ENCODE measurements around the gene ATP1A3. TPM values are rescaled to one million over a fixed set of nuclear protein-coding genes. Genes with fewer than 3 reads are reported as not detected.

ATP1A3 gene
- total RNA-seq, 6 donors from 2014 or later, result under 0.01 to 0.51 (median 0.15) TPM; not detected in 2

- Histone ChIP-seq H3K4me3 (no peak overlapping the region), H3K27me3 (peaks cover 0 to 30% (median 12%) of the 10 kb centered on the region in 4 donors), H3K4me1 (peaks cover 6 to 24% (median 13%) of the 10 kb centered on the region in 4 donors), H3K36me3 (no peaks in the 10 kb centered on the region), H3K27ac (no peak overlapping the region), H3K9me3 (no peaks in the 10 kb centered on the region)
- ATAC-seq (ENCODE audit: low FRiP score in 2 of 2) (peak in 1 of 2 donors; percentile 17), DNase-seq (peak in 1 of 2 donors; percentile 69)
- WGBS, 2 donors, result 24 to 32% methylated on average over 18 to 26 of the region's 26 CpGs
- no peak for TF ChIP-seq POLR2AphosphoS5 (IDR thresholded peaks at IDR 0.05)
- no peak for TF ChIP-seq EP300 (IDR thresholded peaks at IDR 0.05)
- TF ChIP-seq POLR2A (IDR thresholded peaks at IDR 0.05), result no peak
Observed at GRCh38 chr19:41935760-41936415, 58.1 kb downstream of the ATP1A3 start.

GRCh38 chr19:41934849-41935374 lies 59.1 kb downstream of the ATP1A3 start:
- H3K4me3 ChIP-seq, result no peak overlapping the region
- H3K36me3 ChIP-seq, result no peaks in the 10 kb centered on the region
- ATAC-seq (ENCODE audit: low FRiP score in 2 of 2) (peak; percentile 67 to 80), DNase-seq (peak in 1 of 2 donors; percentile 66)
- H3K27me3 ChIP-seq, result peaks cover 0 to 27% (median 6%) of the 10 kb centered on the region in 4 donors
- WGBS, 2 donors, result 19 to 30% methylated on average over 7 of the region's 7 CpGs
- H3K27ac ChIP-seq, result no peak overlapping the region
- peaks cover 2 to 14% (median 3%) of the 10 kb centered on the region in 4 donors for H3K4me1 ChIP-seq
- no peaks in the 10 kb centered on the region for H3K9me3 ChIP-seq
- TF ChIP-seq POLR2AphosphoS5 (IDR thresholded peaks at IDR 0.05) (no peak), POLR2A (IDR thresholded peaks at IDR 0.05) (no peak), CTCF (IDR thresholded peaks at IDR 0.05) (peak; percentile 80 to 83 (median 82)), EP300 (IDR thresholded peaks at IDR 0.05) (no peak)

GRCh38 chr19:41933693-41934426 lies 60.2 kb downstream of the ATP1A3 start:
- no peak for ATAC-seq (ENCODE audit: low FRiP score in 2 of 2)
- 50 to 59% methylated on average over 5 to 7 of the region's 7 CpGs for WGBS, 2 donors
- H3K4me3 ChIP-seq, result no peak overlapping the region

GRCh38 chr19:41932720-41933332 lies 61.2 kb downstream of the ATP1A3 start:
- DNase-seq (peak in 1 of 2 donors; percentile 85), ATAC-seq (ENCODE audit: low FRiP score in 2 of 2) (no peak)
- Histone ChIP-seq H3K9me3 (no peaks in the 10 kb centered on the region), H3K27me3 (peaks cover 0 to 42% (median 23%) of the 10 kb centered on the region in 4 donors), H3K36me3 (no peaks in the 10 kb centered on the region), H3K27ac (no peak overlapping the region), H3K4me1 (peaks cover 11 to 27% (median 18%) of the 10 kb centered on the region in 4 donors), H3K4me3 (no peak overlapping the region)
- TF ChIP-seq POLR2A (IDR thresholded peaks at IDR 0.05), result no peak
- no peak for TF ChIP-seq POLR2AphosphoS5 (IDR thresholded peaks at IDR 0.05)
- TF ChIP-seq CTCF (IDR thresholded peaks at IDR 0.05), result no peak
- TF ChIP-seq EP300 (IDR thresholded peaks at IDR 0.05), result no peak
- 44 to 46% methylated on average over 29 of the region's 29 CpGs for WGBS, 2 donors

More at GRCh38 chr19:41933693-41934426, 60.2 kb downstream of the ATP1A3 start:
- H3K36me3 ChIP-seq, result no peaks in the 10 kb centered on the region
- peaks cover 0 to 32% (median 13%) of the 10 kb centered on the region in 4 donors for H3K27me3 ChIP-seq
- TF ChIP-seq POLR2A (IDR thresholded peaks at IDR 0.05), result no peak
- no peak for TF ChIP-seq POLR2AphosphoS5 (IDR thresholded peaks at IDR 0.05)
- no peak for TF ChIP-seq EP300 (IDR thresholded peaks at IDR 0.05)
- no peak for TF ChIP-seq CTCF (IDR thresholded peaks at IDR 0.05)
- DNase-seq, result no peak
- no peaks in the 10 kb centered on the region for H3K9me3 ChIP-seq
- peaks cover under 1 to 17% (median 7%) of the 10 kb centered on the region in 4 donors for H3K4me1 ChIP-seq
- no peak overlapping the region for H3K27ac ChIP-seq
